Upper lobe of left lung (tissue), 4 donors: ENCODE data around the gene APBA3.

ENCODE experiments used
- EP300 ChIP-seq, 4 donors: sonication (generic); formaldehyde crosslinking; IDR thresholded peaks; one replicate each; pipeline ENCODE4 v1.5.1; 2017; ENCODE audit warnings: antibody characterized with exemption in 4 of 4, control low read depth in 2 of 4
- POLR2AphosphoS5 ChIP-seq, 2 donors: sonication (generic); formaldehyde crosslinking; IDR thresholded peaks; one replicate each; pipeline ENCODE4 v1.5.1; 2017; ENCODE audit warnings: antibody characterized with exemption in 2 of 2
- TF ChIP-seq, protein P1 (sequence below), 6 experiments: fragments of 450-650 bp in 4 of 6; fragments of 200-600 bp in 2 of 6; sonication (generic) in 2 of 6; IDR thresholded peaks; one replicate each; pipeline ENCODE4 v1.5.1; 2016 to 2019; ENCODE audit warnings: antibody characterized with exemption in 6 of 6

DNA sequence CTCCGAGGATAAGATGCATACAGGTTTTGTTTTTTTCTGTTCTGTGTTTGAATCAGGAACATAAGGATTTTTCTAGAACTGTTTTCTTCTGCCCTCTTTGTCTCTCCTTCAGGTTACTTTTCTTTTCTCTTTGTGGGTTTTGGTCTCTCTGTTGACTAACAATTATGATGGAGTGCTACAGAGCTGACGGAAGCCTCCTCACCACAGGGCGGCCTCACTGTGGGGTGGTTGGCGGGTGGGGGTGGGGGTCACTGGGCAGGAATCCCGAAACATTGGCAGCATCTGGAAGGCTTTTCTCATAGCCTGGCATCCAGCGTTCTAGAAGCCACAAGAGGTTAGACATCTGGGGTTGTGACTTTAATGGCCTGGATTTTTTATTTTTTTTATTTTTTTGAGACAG is 36.6 kb upstream of the APBA3 start:
- TF ChIP-seq, protein P1, sequence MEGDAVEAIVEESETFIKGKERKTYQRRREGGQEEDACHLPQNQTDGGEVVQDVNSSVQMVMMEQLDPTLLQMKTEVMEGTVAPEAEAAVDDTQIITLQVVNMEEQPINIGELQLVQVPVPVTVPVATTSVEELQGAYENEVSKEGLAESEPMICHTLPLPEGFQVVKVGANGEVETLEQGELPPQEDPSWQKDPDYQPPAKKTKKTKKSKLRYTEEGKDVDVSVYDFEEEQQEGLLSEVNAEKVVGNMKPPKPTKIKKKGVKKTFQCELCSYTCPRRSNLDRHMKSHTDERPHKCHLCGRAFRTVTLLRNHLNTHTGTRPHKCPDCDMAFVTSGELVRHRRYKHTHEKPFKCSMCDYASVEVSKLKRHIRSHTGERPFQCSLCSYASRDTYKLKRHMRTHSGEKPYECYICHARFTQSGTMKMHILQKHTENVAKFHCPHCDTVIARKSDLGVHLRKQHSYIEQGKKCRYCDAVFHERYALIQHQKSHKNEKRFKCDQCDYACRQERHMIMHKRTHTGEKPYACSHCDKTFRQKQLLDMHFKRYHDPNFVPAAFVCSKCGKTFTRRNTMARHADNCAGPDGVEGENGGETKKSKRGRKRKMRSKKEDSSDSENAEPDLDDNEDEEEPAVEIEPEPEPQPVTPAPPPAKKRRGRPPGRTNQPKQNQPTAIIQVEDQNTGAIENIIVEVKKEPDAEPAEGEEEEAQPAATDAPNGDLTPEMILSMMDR (IDR thresholded peaks at IDR 0.05), result no peak
- no peak for TF ChIP-seq EP300 (IDR thresholded peaks at IDR 0.05)
- TF ChIP-seq POLR2AphosphoS5 (IDR thresholded peaks at IDR 0.05), result no peak
